K562 (cell line): Measurements from ENCODE around the gene HSPA6. TPM values are rescaled to one million over a fixed set of nuclear protein-coding genes. Genes with fewer than 3 reads are reported as not detected.

ENCODE experiments used
- CHD4 ChIP-seq: fragments of 200-600 bp; sonication (generic); IDR thresholded peaks from 3 replicates; pipeline ENCODE4 v1.6.1; 2012; ENCODE audit warnings: low read depth, mild to moderate bottlenecking, mixed read lengths, low read length, inconsistent platforms; ENCODE audit not compliant: insufficient read depth, insufficient replicate concordance, poor library complexity, severe bottlenecking
- DNMT1 ChIP-seq: fragments of 450-650 bp; IDR thresholded peaks from 2 replicates; pipeline ENCODE4 v1.6.1; 2016; ENCODE audit warnings: antibody characterized with exemption, mild to moderate bottlenecking
- ESRRA ChIP-seq: fragments of 450-650 bp; IDR thresholded peaks from 2 replicates; pipeline ENCODE4 v1.6.1; 2014; ENCODE audit warnings: low read depth, mild to moderate bottlenecking, moderate library complexity, borderline replicate concordance
- FOXA1 ChIP-seq: fragments of 450-650 bp; IDR thresholded peaks from 2 replicates; pipeline ENCODE4 v1.6.1; 2016; ENCODE audit warnings: mild to moderate bottlenecking, borderline replicate concordance
- FOXJ2 ChIP-seq: fragments of 200-800 bp; sonication (Bioruptor generic); IDR thresholded peaks from 2 replicates; pipeline ENCODE4 v1.6.1; 2016; ENCODE audit warnings: missing genetic modification characterization, missing compliant biosample characterization
- GTF2A2 ChIP-seq: IDR thresholded peaks from 2 replicates; pipeline ENCODE4 v1.6.1; 2016; ENCODE audit warnings: mild to moderate bottlenecking, missing genetic modification characterization, missing compliant biosample characterization
- GTF2F1 ChIP-seq: IDR thresholded peaks from 2 replicates; pipeline ENCODE4 v1.6.1; 2011; ENCODE audit warnings: low read depth, low read length, improper control_type of control experiment
- HMG20A ChIP-seq: fragments of 450-650 bp; formaldehyde crosslinking; conservative IDR thresholded peaks from 2 replicates; pipeline ENCODE4 v1.4.0; 2020; ENCODE audit warnings: mild to moderate bottlenecking, mixed read lengths
- MCM7 ChIP-seq, 2 experiments: fragments of 450-650 bp; IDR thresholded peaks; 2 replicates each; pipeline ENCODE4 v1.6.1; 2016 to 2018
- NCOA2 ChIP-seq, 2 experiments: fragments of 450-650 bp; IDR thresholded peaks; 2 replicates each; pipeline ENCODE4 v1.6.1; 2018; ENCODE audit warnings: mild to moderate bottlenecking in 2 of 2, moderate library complexity in 1 of 2; ENCODE audit not compliant: partially characterized antibody in 2 of 2
- PURB ChIP-seq: sonication (generic); formaldehyde crosslinking; IDR thresholded peaks from 2 replicates; pipeline ENCODE4 v1.9.0; 2021; ENCODE audit warnings: low read depth, mild to moderate bottlenecking, missing genetic modification reagents
- RBM22 ChIP-seq: fragments of 200-400 bp; formaldehyde crosslinking; IDR thresholded peaks from 2 replicates; pipeline ENCODE4 v1.6.1; 2018; ENCODE audit warnings: low read length, low read depth; ENCODE audit not compliant: poor library complexity, severe bottlenecking
- TSC22D4 ChIP-seq: fragments of 450-650 bp; IDR thresholded peaks from 2 replicates; pipeline ENCODE4 v1.6.1; 2016; ENCODE audit warnings: missing genetic modification characterization, missing biosample characterization, control low read depth
- USF1 ChIP-seq: sonication (generic); formaldehyde crosslinking; IDR thresholded peaks from 2 replicates; pipeline ENCODE4 v1.9.0; 2022; ENCODE audit warnings: mild to moderate bottlenecking, missing genetic modification reagents
- ZNF347 ChIP-seq: fragments of 450-650 bp; formaldehyde crosslinking; IDR thresholded peaks from 2 replicates; pipeline ENCODE4 v1.4.0; 2020; ENCODE audit warnings: low read depth, mild to moderate bottlenecking, moderate library complexity
- ZNF41 ChIP-seq: fragments of 250-450 bp; sonication (Bioruptor Pico); conservative IDR thresholded peaks from 2 replicates; pipeline ENCODE4 v1.4.0; 2020; ENCODE audit warnings: mild to moderate bottlenecking
- polyA plus RNA-seq, 8 experiments: library from polyadenylated mRNA; depleted of rRNA in 4 of 8; stranded (reverse) in 5 of 8; unstranded in 3 of 8; fragments of >200 nt; fragmentation: Nextera tagmentation in 2 of 8; fragmentation: Illumina TruSeq in 1 of 8; extraction: Ambion mirVana in 2 of 8; extraction: Trizol in 1 of 8; gene quantifications; 2 replicates each; pipeline versions ENCODE4 v1.2.1 to v1.2.3, GENCODE V29; 2011 to 2014; ENCODE audit warnings: inconsistent platforms in 1 of 8, missing spikeins in 1 of 8
- total RNA-seq, 7 experiments: library from RNA; depleted of rRNA in 6 of 7; stranded (reverse); fragments of >200 nt in 6 of 7; fragmentation: Illumina TruSeq in 2 of 7; extraction: Trizol in 2 of 7; gene quantifications; 2 replicates each; pipeline versions ENCODE4 v1.2.1 to v1.2.3, GENCODE V29; 2011 to 2021; ENCODE audit warnings: low replicate concordance in 1 of 7
- TF ChIP-seq, protein P1 (sequence below): fragments of 250-450 bp; sonication (Bioruptor Pico); IDR thresholded peaks from 2 replicates; pipeline ENCODE4 v1.4.0; 2020
- TF ChIP-seq, protein P2 (sequence below), 2 experiments: fragments of 250-450 bp in 1 of 2; fragments of 450-650 bp in 1 of 2; sonication (Bioruptor Pico) in 1 of 2; IDR thresholded peaks; 2 replicates each; pipeline versions ENCODE4 v1.6.1 to v1.8.0; 2016 to 2021; ENCODE audit warnings: mild to moderate bottlenecking in 2 of 2, moderate library complexity in 2 of 2, missing compliant biosample characterization in 1 of 2, missing genetic modification characterization in 1 of 2
- TF ChIP-seq, protein P3 (sequence below): sonication (generic); formaldehyde crosslinking; IDR thresholded peaks from 2 replicates; pipeline ENCODE4 v1.8.0; 2022; ENCODE audit warnings: missing genetic modification reagents, mild to moderate bottlenecking, moderate library complexity, borderline replicate concordance
- TF ChIP-seq, protein P4 (sequence below), 2 experiments: fragments of 450-650 bp; IDR thresholded peaks; 2 replicates each; pipeline ENCODE4 v1.6.1; 2016

HSPA6 gene
- total and polyA plus RNA-seq, 9 of the 15 experiments (the other 6 are each of a cell fraction or from before 2014, with no cell fraction given): 0.15 to 10.0 (median 2.4) TPM

DNA sequence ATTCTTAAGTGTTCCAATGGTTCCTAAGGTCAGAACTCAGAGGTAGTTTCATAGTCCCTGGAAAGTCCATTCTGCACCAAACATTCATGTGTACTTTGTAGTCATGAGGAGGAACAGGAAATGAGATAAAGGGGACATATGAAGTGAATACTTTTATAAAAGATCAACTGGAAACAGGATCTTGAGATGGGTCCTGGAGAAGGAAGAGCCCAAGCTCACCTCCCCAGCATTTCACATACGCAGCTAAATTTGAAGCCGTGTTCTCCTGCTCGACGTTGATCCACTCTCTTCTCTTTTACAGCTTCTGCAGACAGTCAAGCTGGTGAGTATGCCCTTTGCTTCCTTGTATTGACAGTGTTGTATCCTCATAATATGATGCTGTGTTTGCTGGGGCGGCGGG, 18.7 kb upstream of the HSPA6 start (continued):
- TF ChIP-seq, protein P1, sequence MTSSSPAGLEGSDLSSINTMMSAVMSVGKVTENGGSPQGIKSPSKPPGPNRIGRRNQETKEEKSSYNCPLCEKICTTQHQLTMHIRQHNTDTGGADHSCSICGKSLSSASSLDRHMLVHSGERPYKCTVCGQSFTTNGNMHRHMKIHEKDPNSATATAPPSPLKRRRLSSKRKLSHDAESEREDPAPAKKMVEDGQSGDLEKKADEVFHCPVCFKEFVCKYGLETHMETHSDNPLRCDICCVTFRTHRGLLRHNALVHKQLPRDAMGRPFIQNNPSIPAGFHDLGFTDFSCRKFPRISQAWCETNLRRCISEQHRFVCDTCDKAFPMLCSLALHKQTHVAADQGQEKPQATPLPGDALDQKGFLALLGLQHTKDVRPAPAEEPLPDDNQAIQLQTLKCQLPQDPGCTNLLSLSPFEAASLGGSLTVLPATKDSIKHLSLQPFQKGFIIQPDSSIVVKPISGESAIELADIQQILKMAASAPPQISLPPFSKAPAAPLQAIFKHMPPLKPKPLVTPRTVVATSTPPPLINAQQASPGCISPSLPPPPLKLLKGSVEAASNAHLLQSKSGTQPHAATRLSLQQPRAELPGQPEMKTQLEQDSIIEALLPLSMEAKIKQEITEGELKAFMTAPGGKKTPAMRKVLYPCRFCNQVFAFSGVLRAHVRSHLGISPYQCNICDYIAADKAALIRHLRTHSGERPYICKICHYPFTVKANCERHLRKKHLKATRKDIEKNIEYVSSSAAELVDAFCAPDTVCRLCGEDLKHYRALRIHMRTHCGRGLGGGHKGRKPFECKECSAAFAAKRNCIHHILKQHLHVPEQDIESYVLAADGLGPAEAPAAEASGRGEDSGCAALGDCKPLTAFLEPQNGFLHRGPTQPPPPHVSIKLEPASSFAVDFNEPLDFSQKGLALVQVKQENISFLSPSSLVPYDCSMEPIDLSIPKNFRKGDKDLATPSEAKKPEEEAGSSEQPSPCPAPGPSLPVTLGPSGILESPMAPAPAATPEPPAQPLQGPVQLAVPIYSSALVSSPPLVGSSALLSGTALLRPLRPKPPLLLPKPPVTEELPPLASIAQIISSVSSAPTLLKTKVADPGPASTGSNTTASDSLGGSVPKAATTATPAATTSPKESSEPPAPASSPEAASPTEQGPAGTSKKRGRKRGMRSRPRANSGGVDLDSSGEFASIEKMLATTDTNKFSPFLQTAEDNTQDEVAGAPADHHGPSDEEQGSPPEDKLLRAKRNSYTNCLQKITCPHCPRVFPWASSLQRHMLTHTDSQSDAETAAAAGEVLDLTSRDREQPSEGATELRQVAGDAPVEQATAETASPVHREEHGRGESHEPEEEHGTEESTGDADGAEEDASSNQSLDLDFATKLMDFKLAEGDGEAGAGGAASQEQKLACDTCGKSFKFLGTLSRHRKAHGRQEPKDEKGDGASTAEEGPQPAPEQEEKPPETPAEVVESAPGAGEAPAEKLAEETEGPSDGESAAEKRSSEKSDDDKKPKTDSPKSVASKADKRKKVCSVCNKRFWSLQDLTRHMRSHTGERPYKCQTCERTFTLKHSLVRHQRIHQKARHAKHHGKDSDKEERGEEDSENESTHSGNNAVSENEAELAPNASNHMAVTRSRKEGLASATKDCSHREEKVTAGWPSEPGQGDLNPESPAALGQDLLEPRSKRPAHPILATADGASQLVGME (CRISPR knock-in tag): no peak
- no peak for TF ChIP-seq HMG20A (CRISPR knock-in tag)
- TF ChIP-seq FOXA1: no peak
- TF ChIP-seq ZNF347 (CRISPR knock-in tag): no peak
- TF ChIP-seq, protein P2, sequence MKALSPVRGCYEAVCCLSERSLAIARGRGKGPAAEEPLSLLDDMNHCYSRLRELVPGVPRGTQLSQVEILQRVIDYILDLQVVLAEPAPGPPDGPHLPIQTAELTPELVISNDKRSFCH (CRISPR knock-in tag; IDR thresholded peaks at IDR 0.05): no peak
- TF ChIP-seq, protein P2 (tag; IDR thresholded peaks at IDR 0.05): no peak
- TF ChIP-seq MCM7 (IDR thresholded peaks at IDR 0.05): no peak
- TF ChIP-seq GTF2A2 (tag): no peak
- TF ChIP-seq, protein P3, sequence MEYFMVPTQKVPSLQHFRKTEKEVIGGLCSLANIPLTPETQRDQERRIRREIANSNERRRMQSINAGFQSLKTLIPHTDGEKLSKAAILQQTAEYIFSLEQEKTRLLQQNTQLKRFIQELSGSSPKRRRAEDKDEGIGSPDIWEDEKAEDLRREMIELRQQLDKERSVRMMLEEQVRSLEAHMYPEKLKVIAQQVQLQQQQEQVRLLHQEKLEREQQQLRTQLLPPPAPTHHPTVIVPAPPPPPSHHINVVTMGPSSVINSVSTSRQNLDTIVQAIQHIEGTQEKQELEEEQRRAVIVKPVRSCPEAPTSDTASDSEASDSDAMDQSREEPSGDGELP (CRISPR knock-in tag): no peak
- no peak for TF ChIP-seq DNMT1
- TF ChIP-seq CHD4: no peak
- no peak for TF ChIP-seq PURB (CRISPR knock-in tag)
- no peak for TF ChIP-seq ESRRA
- TF ChIP-seq, protein P4, sequence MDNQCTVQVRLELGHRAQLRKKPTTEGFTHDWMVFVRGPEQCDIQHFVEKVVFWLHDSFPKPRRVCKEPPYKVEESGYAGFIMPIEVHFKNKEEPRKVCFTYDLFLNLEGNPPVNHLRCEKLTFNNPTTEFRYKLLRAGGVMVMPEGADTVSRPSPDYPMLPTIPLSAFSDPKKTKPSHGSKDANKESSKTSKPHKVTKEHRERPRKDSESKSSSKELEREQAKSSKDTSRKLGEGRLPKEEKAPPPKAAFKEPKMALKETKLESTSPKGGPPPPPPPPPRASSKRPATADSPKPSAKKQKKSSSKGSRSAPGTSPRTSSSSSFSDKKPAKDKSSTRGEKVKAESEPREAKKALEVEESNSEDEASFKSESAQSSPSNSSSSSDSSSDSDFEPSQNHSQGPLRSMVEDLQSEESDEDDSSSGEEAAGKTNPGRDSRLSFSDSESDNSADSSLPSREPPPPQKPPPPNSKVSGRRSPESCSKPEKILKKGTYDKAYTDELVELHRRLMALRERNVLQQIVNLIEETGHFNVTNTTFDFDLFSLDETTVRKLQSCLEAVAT (IDR thresholded peaks at IDR 0.05): no peak
- TF ChIP-seq GTF2F1: no peak
- TF ChIP-seq RBM22: no peak
- no peak for TF ChIP-seq NCOA2 (IDR thresholded peaks at IDR 0.05; ENCODE audit: partially characterized antibody in 2 of 2)
- TF ChIP-seq USF1 (CRISPR knock-in tag): no peak
- TF ChIP-seq TSC22D4 (tag): no peak
- TF ChIP-seq FOXJ2: no peak
- TF ChIP-seq ZNF41 (CRISPR knock-in tag): no peak
